GM19043 (cell line): Measurements from ENCODE around the gene TNFSF12.

Source experiments
- ATAC-seq: cut with Tn5 transposase; IDR thresholded peaks from one replicate; pipeline ENCODE4 v1.9.1; 2021; ENCODE audit warnings: low read depth; ENCODE audit not compliant: unreplicated experiment

Gene TNFSF12

DNA sequence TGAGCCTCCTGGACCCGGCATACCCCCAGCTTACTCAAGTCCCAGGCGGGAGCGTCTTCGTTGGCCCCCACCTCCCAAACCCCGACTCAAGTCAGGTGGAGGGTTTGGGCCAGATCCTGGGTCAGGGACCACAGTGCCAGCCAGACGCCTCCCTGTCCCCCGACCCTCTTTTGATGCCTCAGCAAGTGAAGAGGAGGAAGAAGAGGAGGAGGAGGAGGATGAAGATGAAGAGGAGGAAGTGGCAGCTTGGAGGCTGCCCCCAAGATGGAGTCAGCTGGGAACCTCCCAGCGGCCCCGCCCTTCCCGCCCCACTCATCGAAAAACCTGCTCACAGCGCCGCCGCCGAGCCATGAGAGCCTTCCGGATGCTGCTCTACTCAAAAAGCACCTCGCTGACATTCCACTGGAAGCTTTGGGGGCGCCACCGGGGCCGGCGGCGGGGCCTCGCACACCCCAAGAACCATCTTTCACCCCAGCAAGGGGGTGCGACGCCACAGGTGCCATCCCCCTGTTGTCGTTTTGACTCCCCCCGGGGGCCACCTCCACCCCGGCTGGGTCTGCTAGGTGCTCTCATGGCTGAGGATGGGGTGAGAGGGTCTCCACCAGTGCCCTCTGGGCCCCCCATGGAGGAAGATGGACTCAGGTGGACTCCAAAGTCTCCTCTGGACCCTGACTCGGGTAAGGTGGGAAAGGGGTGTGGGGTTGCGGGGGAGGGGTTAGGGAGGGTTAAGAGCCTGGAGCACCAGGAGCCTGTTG lies 14.4 kb downstream of the TNFSF12 start:
- no peak for ATAC-seq

GRCh38 chr17:7569571-7569970 lies 20.7 kb downstream of the TNFSF12 start:
- no peak for ATAC-seq

DNA sequence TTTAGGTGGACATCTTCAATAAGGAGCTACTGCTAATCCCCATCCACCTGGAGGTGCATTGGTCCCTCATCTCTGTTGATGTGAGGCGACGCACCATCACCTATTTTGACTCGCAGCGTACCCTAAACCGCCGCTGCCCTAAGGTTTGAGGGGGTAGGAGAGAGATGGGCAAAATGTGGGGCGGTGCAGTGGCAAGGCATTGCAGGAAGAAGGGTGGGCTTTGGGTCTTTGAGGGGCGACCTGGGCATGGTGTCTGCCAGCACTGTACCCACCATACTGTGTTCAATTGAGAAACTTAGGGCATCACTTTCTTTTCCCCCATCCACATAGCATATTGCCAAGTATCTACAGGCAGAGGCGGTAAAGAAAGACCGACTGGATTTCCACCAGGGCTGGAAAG lies 21.5 kb downstream of the TNFSF12 start:
- no peak for ATAC-seq

- no peak for ATAC-seq
Observed at GRCh38 chr17:7572338-7572587, 23.4 kb downstream of the TNFSF12 start.

- peak; percentile 92 for ATAC-seq
Observed at GRCh38 chr17:7572588-7573323, 23.9 kb downstream of the TNFSF12 start.

DNA sequence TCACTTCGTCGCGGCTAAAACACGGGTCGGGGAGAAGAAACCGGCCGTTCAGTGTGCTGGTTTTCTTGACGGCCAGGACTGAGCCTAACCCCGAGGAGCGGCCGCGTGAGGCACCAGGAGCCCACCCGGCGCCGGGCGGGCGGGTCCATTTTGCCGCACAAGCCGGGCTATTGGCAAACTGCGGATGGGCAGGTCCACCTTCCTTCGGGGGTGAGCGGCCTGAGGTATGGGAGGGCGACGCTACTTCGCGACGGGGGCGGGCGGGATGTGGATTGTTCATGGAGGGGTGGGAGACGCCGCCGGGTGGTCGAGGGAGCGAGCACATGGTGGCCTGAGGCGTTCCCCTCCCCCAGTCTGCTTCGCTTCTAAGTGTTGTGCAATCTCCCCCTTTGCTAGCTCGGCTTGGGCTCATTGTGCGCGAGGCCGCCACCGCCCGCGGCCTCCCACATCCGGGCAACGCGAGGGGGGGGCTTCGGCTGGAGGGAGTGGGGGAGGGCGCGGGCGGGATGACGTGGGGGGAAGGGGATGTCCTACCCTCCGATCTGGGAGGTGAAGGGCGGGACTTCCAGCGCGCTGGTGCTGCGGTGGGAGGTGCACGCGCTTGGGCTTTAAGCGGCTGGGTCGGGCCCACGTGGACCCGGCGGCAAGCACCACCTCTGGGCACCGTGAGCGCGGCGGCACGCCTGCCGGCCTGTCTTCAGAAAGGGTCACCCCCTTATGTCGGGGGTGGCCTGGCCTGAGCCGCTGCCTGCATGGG lies 24.6 kb downstream of the TNFSF12 start:
- ATAC-seq: no peak

DNA sequence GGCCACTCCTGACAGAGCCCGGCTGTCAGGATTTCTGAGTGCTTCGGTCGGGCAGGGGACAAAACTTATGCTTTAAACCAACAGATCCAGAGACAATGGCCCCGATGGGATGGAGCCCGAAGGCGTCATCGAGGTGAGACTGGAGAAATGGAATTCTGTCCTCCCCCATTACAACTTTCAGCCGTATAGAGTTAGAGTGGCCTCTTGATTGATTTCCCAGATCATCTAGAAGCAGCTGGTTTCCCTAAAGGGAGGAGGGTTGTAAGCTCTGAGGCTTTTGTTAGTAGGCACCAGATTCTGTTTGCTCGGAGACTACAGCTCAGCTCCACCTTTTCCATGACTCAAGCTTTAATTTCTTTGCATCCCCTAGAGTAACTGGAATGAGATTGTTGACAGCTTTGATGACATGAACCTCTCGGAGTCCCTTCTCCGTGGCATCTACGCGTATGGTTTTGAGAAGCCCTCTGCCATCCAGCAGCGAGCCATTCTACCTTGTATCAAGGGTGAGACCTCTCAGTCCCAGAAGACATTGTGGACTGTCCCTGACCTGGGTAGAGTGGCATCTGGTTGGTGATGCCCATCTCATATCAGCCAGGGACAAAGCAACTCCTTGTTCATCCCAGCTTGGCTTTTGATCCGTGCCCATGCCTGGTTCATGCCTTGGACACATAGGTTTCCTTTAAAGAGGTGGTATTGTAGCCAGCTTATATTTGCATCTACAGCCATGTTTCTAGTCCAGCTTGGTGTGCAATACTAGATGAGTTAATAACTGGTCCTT lies 25.5 kb downstream of the TNFSF12 start:
- no peak for ATAC-seq

DNA sequence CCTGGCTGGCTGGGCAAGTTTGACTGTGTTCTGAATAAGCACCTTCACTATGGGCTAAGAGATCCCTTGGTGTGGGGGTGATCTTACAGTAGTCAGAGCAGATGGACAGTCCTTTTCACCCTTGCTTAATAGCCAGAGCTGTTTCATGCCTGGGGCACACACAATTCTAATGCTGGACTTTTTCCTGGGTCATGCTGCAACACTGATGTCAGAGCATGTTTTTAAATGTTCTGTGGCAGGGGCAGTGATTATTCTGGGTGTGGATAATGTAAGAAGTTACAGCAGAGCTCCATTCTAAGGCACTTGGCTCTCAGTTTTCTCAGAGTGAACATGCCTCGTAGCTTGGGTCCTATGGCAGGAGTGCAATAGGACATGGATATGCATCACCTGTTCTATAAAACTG lies 26.6 kb downstream of the TNFSF12 start:
- no peak for ATAC-seq

GRCh38 chr17:7575959-7576358 lies 27.1 kb downstream of the TNFSF12 start:
- ATAC-seq: no peak

DNA sequence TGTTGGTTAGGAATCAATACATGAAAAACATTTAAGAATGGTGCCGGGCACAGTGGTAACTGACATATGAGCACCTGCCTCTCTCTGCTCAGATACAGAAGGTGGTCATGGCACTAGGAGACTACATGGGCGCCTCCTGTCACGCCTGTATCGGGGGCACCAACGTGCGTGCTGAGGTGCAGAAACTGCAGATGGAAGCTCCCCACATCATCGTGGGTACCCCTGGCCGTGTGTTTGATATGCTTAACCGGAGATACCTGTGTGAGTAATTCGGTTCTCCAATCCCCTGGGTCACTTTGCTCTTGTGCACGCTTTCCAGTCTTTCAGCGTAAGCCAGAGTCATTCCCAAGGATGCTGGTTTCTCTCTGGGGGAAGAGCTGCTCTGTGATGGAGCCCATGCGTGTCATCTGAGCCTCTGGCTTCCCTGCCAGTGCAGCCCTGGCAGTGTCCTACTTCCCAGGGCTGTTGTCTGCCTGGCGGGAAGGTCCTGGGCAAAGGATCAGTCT lies 27.6 kb downstream of the TNFSF12 start:
- ATAC-seq: no peak

- ATAC-seq: no peak
Observed at GRCh38 chr17:7577327-7578199, 28.7 kb downstream of the TNFSF12 start.

DNA sequence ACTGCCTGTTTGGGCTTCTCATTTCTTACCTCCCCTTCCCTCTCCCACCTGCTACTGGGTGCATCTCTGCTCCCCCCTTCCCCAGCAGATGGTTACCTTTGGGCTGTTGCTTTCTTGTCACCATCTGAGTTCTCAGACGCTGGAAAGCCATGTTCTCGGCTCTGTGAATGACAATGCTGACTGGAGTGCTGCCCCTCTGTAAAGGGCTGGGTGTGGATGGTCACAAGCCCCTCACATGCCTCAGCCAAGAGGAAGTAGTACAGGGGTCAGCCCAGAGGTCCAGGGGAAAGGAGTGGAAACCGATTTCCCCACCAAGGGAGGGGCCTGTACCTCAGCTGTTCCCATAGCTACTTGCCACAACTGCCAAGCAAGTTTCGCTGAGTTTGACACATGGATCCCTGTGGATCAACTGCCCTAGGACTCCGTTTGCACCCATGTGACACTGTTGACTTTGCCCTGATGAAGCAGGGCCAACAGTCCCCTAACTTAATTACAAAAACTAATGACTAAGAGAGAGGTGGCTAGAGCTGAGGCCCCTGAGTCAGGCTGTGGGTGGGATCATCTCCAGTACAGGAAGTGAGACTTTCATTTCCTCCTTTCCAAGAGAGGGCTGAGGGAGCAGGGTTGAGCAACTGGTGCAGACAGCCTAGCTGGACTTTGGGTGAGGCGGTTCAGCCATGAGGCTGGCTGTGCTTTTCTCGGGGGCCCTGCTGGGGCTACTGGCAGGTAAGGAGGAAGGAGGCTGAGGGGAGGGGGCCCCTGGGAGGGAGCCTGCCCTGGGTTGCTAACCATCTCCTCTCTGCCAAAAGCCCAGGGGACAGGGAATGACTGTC lies 30.4 kb downstream of the TNFSF12 start, which contains the start of gene CD68:
CD68 (plus strand) TSS at position 638 of the 833 bp plus-strand sequence; CDS start at position 678, 40 bp downstream.
- ATAC-seq: no peak

GRCh38 chr17:7579834-7580603 lies 31.2 kb downstream of the TNFSF12 start:
- no peak for ATAC-seq

DNA sequence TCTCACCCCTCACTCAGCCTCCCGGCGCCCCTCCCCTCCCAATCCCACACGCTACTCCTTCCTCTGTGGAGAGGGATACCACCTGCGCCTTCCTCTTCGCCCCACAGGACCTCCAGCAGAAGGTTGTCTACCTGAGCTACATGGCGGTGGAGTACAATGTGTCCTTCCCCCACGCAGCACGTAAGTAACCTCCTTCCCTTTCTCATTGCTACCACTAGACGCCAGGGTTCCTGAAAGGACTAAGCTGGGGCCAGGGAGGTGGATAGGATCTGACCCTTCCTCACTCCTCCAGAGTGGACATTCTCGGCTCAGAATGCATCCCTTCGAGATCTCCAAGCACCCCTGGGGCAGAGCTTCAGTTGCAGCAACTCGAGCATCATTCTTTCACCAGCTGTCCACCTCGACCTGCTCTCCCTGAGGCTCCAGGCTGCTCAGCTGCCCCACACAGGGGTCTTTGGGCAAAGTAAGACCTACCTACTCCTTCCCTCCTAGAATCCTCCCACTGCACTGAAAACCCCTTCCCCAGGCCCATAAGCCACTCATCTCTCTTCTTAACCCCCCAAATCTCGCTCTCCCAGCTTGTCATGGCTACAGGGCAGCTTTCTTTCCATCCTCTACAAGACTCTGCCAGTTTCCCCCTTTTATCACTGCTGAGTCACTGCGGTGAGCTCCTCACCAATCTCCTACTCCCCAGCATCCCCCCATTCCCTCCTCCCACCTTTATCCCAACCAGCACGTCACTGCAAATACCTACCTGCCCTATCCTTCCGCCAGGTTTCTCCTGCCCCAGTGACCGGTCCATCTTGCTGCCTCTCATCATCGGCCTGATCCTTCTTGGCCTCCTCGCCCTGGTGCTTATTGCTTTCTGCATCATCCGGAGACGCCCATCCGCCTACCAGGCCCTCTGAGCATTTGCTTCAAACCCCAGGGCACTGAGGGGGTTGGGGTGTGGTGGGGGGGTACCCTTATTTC lies 32.0 kb downstream of the TNFSF12 start:
- ATAC-seq: no peak

DNA sequence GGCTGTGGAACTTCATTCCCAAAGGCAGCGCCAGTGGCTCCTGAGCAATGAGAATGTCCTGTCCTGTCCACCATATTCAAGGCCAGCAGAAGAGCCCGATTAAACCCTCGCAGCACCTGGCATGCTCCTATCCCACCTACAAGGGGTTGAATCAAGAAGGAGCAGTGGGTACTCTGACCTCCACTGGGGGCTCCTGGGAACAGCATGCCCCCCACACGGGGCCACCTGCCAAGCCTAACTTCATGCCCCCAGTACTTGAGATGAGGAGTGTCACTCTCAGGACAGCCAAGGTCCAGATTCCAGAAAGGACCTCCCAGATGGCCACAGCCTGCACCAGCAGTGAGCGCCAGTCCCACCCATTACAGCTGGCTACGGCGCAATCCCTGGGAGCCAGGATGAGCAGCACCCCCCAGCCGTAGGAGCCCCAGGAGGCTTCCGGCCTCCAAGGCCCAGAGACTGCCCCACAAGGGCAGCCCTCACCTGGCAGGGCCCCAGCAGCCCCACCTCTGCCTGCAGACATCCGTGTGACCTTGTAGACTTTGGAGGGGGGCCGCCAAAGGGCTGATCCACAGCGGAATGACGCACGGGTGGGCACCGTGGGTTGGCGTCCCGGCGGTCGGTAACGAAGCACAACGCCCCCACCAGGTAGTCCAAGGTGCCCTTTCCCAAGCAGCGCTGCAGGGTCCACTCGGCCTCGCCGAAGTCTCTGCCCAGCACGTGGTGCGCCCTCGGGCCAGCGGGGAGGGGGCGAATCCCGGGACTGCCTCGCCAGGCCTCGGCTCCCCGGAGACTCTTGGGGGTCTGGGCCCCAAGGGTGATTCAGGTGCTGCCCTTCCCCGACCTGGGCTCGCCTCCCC lies 33.8 kb downstream of the TNFSF12 start:
- ATAC-seq: no peak
